ENCODE data around the gene MCF2L. TPM values are rescaled to one million over a fixed set of nuclear protein-coding genes. Genes with fewer than 3 reads are reported as not detected.
A peak's percentile ranks its signal among the peaks of the same experiment; 100 is the strongest.
"Not testable (repeated sequence)": the region's sequence is repeated elsewhere in the genome, so short reads cannot be mapped to it uniquely, and the experiment has no call there.

The MCF2L gene
- polyA plus RNA-seq, 5 donors = 22.2 to 33.9 (median 29.1) TPM

- not testable (repeated sequence) for DNase-seq
Measured at GRCh38 chr13:113112475-113112874, 143.5 kb downstream of the MCF2L start.

GRCh38 chr13:113112893-113113845 is 144.2 kb downstream of the MCF2L start:
- no peak for DNase-seq

GRCh38 chr13:113113846-113114271 is 144.8 kb downstream of the MCF2L start:
- DNase-seq = no peak

- no peak for DNase-seq
Measured at GRCh38 chr13:113114511-113115362, 145.7 kb downstream of the MCF2L start.

- no peak for DNase-seq
Measured at GRCh38 chr13:113115363-113116205, 146.6 kb downstream of the MCF2L start.

- DNase-seq = no peak
Measured at GRCh38 chr13:113116206-113116800, 147.3 kb downstream of the MCF2L start.

- no peak for DNase-seq
Measured at GRCh38 chr13:113116871-113117271, 147.9 kb downstream of the MCF2L start.

GRCh38 chr13:113117335-113117872 is 148.4 kb downstream of the MCF2L start:
- DNase-seq = no peak

- DNase-seq = no peak
Measured at GRCh38 chr13:113117911-113118260, 148.9 kb downstream of the MCF2L start.

GRCh38 chr13:113118261-113119021 is 149.4 kb downstream of the MCF2L start:
- no peak for DNase-seq

- no peak for DNase-seq
Measured at GRCh38 chr13:113119166-113119821, 150.3 kb downstream of the MCF2L start.

GRCh38 chr13:113119822-113120189 is 150.8 kb downstream of the MCF2L start:
- no peak for DNase-seq

- no peak for DNase-seq
Measured at GRCh38 chr13:113120300-113121182, 151.5 kb downstream of the MCF2L start.

GRCh38 chr13:113121183-113121927 is 152.3 kb downstream of the MCF2L start:
- DNase-seq = no peak

- no peak for DNase-seq
Measured at GRCh38 chr13:113121928-113122471, 153.0 kb downstream of the MCF2L start.

GRCh38 chr13:113122550-113123225 is 153.7 kb downstream of the MCF2L start, which contains the start of gene F10:
TSS of gene F10 (plus strand) at chr13:113122799. CDS start at chr13:113122856, 57 bp downstream.
- peak; percentile 56 to 63 for DNase-seq
